H9 (cell line): ENCODE results near the gene CYP17A1. TPM values are rescaled to one million over a fixed set of nuclear protein-coding genes. Genes with fewer than 3 reads are reported as not detected.

ENCODE experiments used
- DNase-seq: peaks from one replicate; pipeline ENCODE4 v3.0.0-alpha.2; 2017
- H2AFZ ChIP-seq: one replicate; pipeline ENCODE4 v1.6.1; 2013; ENCODE audit warnings: mild to moderate bottlenecking, low read length, control low read depth, moderate library complexity
- H2AK5ac ChIP-seq: 2 replicates; pipeline ENCODE4 v1.6.1; 2013; ENCODE audit warnings: low read length, control low read depth, mixed read lengths; ENCODE audit not compliant: insufficient read length
- H2BK120ac ChIP-seq: one replicate; pipeline ENCODE4 v1.6.1; 2013; ENCODE audit warnings: low read depth, mild to moderate bottlenecking, low read length, control low read depth, inconsistent platforms; ENCODE audit not compliant: poor library complexity, severe bottlenecking
- H2BK12ac ChIP-seq: 2 replicates; pipeline ENCODE4 v1.6.1; 2013; ENCODE audit warnings: low read length, control low read depth, mixed read lengths, low read depth; ENCODE audit not compliant: insufficient read length
- H2BK15ac ChIP-seq: 2 replicates; pipeline ENCODE4 v1.6.1; 2013; ENCODE audit warnings: low read depth, low read length, control low read depth
- H2BK20ac ChIP-seq: one replicate; pipeline ENCODE4 v1.6.1; 2013; ENCODE audit warnings: low read depth, mild to moderate bottlenecking, low read length, control low read depth, inconsistent platforms; ENCODE audit not compliant: poor library complexity, severe bottlenecking
- H2BK5ac ChIP-seq: 2 replicates; pipeline ENCODE4 v1.6.1; 2013; ENCODE audit warnings: low read length, control low read depth, mixed read lengths; ENCODE audit not compliant: insufficient read length
- H3K14ac ChIP-seq: 2 replicates; pipeline ENCODE4 v1.6.1; 2013; ENCODE audit warnings: low read length, control low read depth; ENCODE audit not compliant: insufficient read depth
- H3K18ac ChIP-seq: 2 replicates; pipeline ENCODE4 v1.6.1; 2013; ENCODE audit warnings: low read depth, mild to moderate bottlenecking, mixed read lengths, low read length, control low read depth; ENCODE audit not compliant: insufficient read length
- H3K23ac ChIP-seq: 2 replicates; pipeline ENCODE4 v1.6.1; 2013; ENCODE audit warnings: low read length, control low read depth, mixed read lengths, low read depth; ENCODE audit not compliant: insufficient read length
- H3K23me2 ChIP-seq: 2 replicates; pipeline ENCODE4 v1.6.1; 2013; ENCODE audit warnings: low read depth, mild to moderate bottlenecking, mixed read lengths, low read length, control low read depth; ENCODE audit not compliant: insufficient read length, poor library complexity, severe bottlenecking
- H3K27ac ChIP-seq: 2 replicates; pipeline ENCODE4 v1.5.1; 2013; ENCODE audit warnings: low read length, control low read depth, mixed read lengths, low read depth; ENCODE audit not compliant: insufficient read length
- H3K27me3 ChIP-seq: 2 replicates; pipeline ENCODE4 v1.6.1; 2013; ENCODE audit warnings: low read length, control low read depth, inconsistent platforms; ENCODE audit not compliant: insufficient read depth
- H3K4ac ChIP-seq: 2 replicates; pipeline ENCODE4 v1.6.1; 2013; ENCODE audit warnings: low read depth, mild to moderate bottlenecking, control low read depth, inconsistent platforms, low read length, moderate library complexity
- H3K4me1 ChIP-seq: 2 replicates; pipeline ENCODE4 v1.6.1; 2013; ENCODE audit warnings: low read length, control low read depth, inconsistent platforms; ENCODE audit not compliant: insufficient read depth
- H3K4me2 ChIP-seq: 2 replicates; pipeline ENCODE4 v1.6.1; 2013; ENCODE audit warnings: low read length, control low read depth, mixed read lengths; ENCODE audit not compliant: insufficient read length, insufficient read depth
- H3K56ac ChIP-seq: 2 replicates; pipeline ENCODE4 v1.6.1; 2013; ENCODE audit warnings: low read depth, mild to moderate bottlenecking, mixed read lengths, low read length, control low read depth; ENCODE audit not compliant: insufficient read length
- H3K79me1 ChIP-seq: 2 replicates; pipeline ENCODE4 v1.6.1; 2013; ENCODE audit warnings: low read depth, mild to moderate bottlenecking, moderate library complexity, low read length, control low read depth, inconsistent platforms; ENCODE audit not compliant: insufficient read depth, poor library complexity, severe bottlenecking
- H3K79me2 ChIP-seq: 2 replicates; pipeline ENCODE4 v1.6.1; 2013; ENCODE audit warnings: low read length, control low read depth, inconsistent platforms; ENCODE audit not compliant: insufficient read depth
- H3K9ac ChIP-seq: 2 replicates; pipeline ENCODE4 v1.6.1; 2013; ENCODE audit warnings: low read length, control low read depth, mixed read lengths; ENCODE audit not compliant: insufficient read length; ENCODE audit errors: extremely low read depth
- H3K9me3 ChIP-seq: one replicate; pipeline ENCODE4 v1.6.1; 2013; ENCODE audit warnings: low read depth, low read length, inconsistent platforms; ENCODE audit not compliant: control insufficient read depth
- H3T11ph ChIP-seq: one replicate; pipeline ENCODE4 v1.6.1; 2013; ENCODE audit warnings: mild to moderate bottlenecking, low read length, control low read depth, inconsistent platforms
- H4K20me1 ChIP-seq: one replicate; pipeline ENCODE4 v1.6.1; 2013; ENCODE audit not compliant: control insufficient read depth, insufficient read length, insufficient read depth
- H4K5ac ChIP-seq: 2 replicates; pipeline ENCODE4 v1.6.1; 2013; ENCODE audit warnings: low read depth, mild to moderate bottlenecking, mixed read lengths, low read length, control low read depth; ENCODE audit not compliant: insufficient read length
- H4K8ac ChIP-seq: replicated peaks from 2 replicates; pipeline ENCODE4 v1.6.1; 2013; ENCODE audit warnings: low read length, control low read depth, mixed read lengths, low read depth; ENCODE audit not compliant: insufficient read length
- H4K91ac ChIP-seq: 2 replicates; pipeline ENCODE4 v1.6.1; 2013; ENCODE audit warnings: low read depth, mild to moderate bottlenecking, moderate library complexity, mixed read lengths, low read length, control low read depth; ENCODE audit not compliant: insufficient read length
- H3K27ac Mint-ChIP-seq, 3 experiments: 2 replicates in 2 of 3; 3 replicates in 1 of 3; pipeline ENCODE4 v1.8.0; 2020 to 2021; ENCODE audit warnings: mixed read lengths in 3 of 3, mild to moderate bottlenecking in 1 of 3, moderate library complexity in 1 of 3
- H3K27me3 Mint-ChIP-seq: 2 replicates; pipeline ENCODE4 v1.8.0; 2021; ENCODE audit warnings: low read depth, mild to moderate bottlenecking, moderate library complexity, mixed read lengths
- H3K36me3 Mint-ChIP-seq, 3 experiments: 2 replicates in 2 of 3; 3 replicates in 1 of 3; pipeline ENCODE4 v1.8.0; 2020 to 2021; ENCODE audit warnings: low read depth in 3 of 3, mixed read lengths in 3 of 3; ENCODE audit not compliant: insufficient read depth in 1 of 3
- H3K4me1 Mint-ChIP-seq, 2 experiments: 2 replicates each; pipeline ENCODE4 v1.8.0; 2020; ENCODE audit warnings: mixed read lengths in 2 of 2
- H3K4me3 Mint-ChIP-seq, 2 experiments: 2 replicates in 1 of 2; 3 replicates in 1 of 2; pipeline ENCODE4 v1.8.0; 2020 to 2021; ENCODE audit warnings: mild to moderate bottlenecking in 2 of 2, mixed read lengths in 2 of 2, moderate library complexity in 1 of 2
- H3K9me3 Mint-ChIP-seq, 2 experiments: 2 replicates in 1 of 2; 3 replicates in 1 of 2; pipeline ENCODE4 v1.8.0; 2020; ENCODE audit warnings: mild to moderate bottlenecking in 2 of 2, mixed read lengths in 2 of 2, moderate library complexity in 1 of 2
- CTCF ChIP-seq: fragments of 200-600 bp; sonication (generic); conservative IDR thresholded peaks from 3 replicates; pipeline ENCODE4 v1.8.0; 2021; ENCODE audit warnings: antibody characterized with exemption, mild to moderate bottlenecking
- WGBS: extraction: QIAGEN DNeasy Blood & Tissue Kit; methylation state at CpG from one replicate; pipeline ENCODE4 v1.1.7; 2013; ENCODE audit warnings: missing lambda C conversion rate, low lambda C conversion rate, mixed read lengths; ENCODE audit not compliant: insufficient read length; ENCODE audit errors: extremely low coverage; 5-methylcytosine and 5-hydroxymethylcytosine counted together
- total RNA-seq: library from RNA; stranded (reverse); gene quantifications from 2 replicates; pipeline ENCODE4 v1.2.1, GENCODE V29; 2021

CYP17A1 gene
- total RNA-seq, 1 experiment from 2014 or later: not detected

GRCh38 chr10:102834143-102834542, 3.1 kb downstream of the CYP17A1 start:
- no peak overlapping the region for H3K56ac ChIP-seq
- no peak overlapping the region for H3K4me3 Mint-ChIP-seq
- H3K27ac ChIP-seq: no peak overlapping the region

More at GRCh38 chr10:102834143-102834542, 3.1 kb downstream of the CYP17A1 start:
- Histone ChIP-seq H3K4ac (no peak overlapping the region), H3T11ph (no peak overlapping the region), H3K9me3 (peaks cover 5% of the 10 kb centered on the region), H3K23me2 (no peaks in the 10 kb centered on the region), H2BK120ac (no peak overlapping the region), H3K79me1 (no peaks in the 10 kb centered on the region), H3K14ac (no peak overlapping the region), H3K4me1 (no peaks in the 10 kb centered on the region), H4K5ac (no peak overlapping the region), H4K8ac (no peak overlapping the region), H3K4me2 (no peak overlapping the region), H3K79me2 (no peaks in the 10 kb centered on the region), H3K9ac (no peak overlapping the region), H2AFZ (no peak overlapping the region), H3K27me3 (no peaks in the 10 kb centered on the region), H2BK15ac (no peak overlapping the region), H2BK12ac (no peak overlapping the region), H2BK20ac (no peak overlapping the region), H4K91ac (no peak overlapping the region), H2AK5ac (no peak overlapping the region), H2BK5ac (no peak overlapping the region), H3K18ac (no peak overlapping the region), H3K23ac (no peak overlapping the region), H4K20me1 (no peaks in the 10 kb centered on the region)
- peaks cover 3% of the 10 kb centered on the region in 2 experiments; a peak in 2 of 4 replicates for H3K4me1 Mint-ChIP-seq
- peaks cover 6% of the 10 kb centered on the region for H3K27me3 Mint-ChIP-seq
- H3K27ac Mint-ChIP-seq: no peak overlapping the region
- H3K9me3 Mint-ChIP-seq: peaks cover 14 to 15% of the 10 kb centered on the region in 2 experiments
- no peak for TF ChIP-seq CTCF
- H3K36me3 Mint-ChIP-seq: peaks cover 6 to 13% (median 8%) of the 10 kb centered on the region in 3 experiments; a peak in 6 of 7 replicates
- no CpG with 5 or more reads among the region's 9 CpGs for WGBS
- no peak for DNase-seq
